Measurements from ENCODE around the gene CTDSP1. TPM values are rescaled to one million over a fixed set of nuclear protein-coding genes. Genes with fewer than 3 reads are reported as not detected.
A peak's percentile ranks its signal among the peaks of the same experiment; 100 is the strongest.

CTDSP1 gene
- total RNA-seq, 1 experiment from 2014 or later = 52.3 TPM

GRCh38 chr2:218395456-218395825 lies 4.2 kb upstream of the CTDSP1 start:
- no peak overlapping the region for H4K91ac ChIP-seq (ENCODE audit: insufficient read length, low read depth, low read length)
- no CpG with 5 or more reads among the region's 16 CpGs for WGBS (ENCODE audit: extremely low coverage, insufficient read length, low lambda C conversion rate)
- no peak overlapping the region for H3K9ac ChIP-seq (ENCODE audit: extremely low read depth, insufficient read length, low read length)

More at GRCh38 chr2:218395456-218395825, 4.2 kb upstream of the CTDSP1 start:
- Histone ChIP-seq H3K18ac (ENCODE audit: insufficient read length, low read depth, low read length) (peak overlapping the region; percentile 21), H3K27ac (ENCODE audit: insufficient read length, low read depth, low read length) (no peak overlapping the region), H3K4me1 (ENCODE audit: insufficient read depth, low read length) (no peaks in the 10 kb centered on the region; the same call in 1 of the 2 replicates), H3K4me2 (ENCODE audit: insufficient read depth, insufficient read length, low read length) (peak overlapping the region; percentile 93), H2BK120ac (ENCODE audit: low read depth, low read length, poor library complexity, severe bottlenecking) (no peak overlapping the region), H3T11ph (ENCODE audit: low read length) (no peak overlapping the region), H2BK5ac (ENCODE audit: insufficient read length, low read length) (no peak overlapping the region), H3K79me1 (ENCODE audit: insufficient read depth, low read depth, low read length, poor library complexity, severe bottlenecking) (no peaks in the 10 kb centered on the region), H3K4ac (ENCODE audit: low read depth, low read length) (no peak overlapping the region), H4K5ac (ENCODE audit: insufficient read length, low read depth, low read length) (no peak overlapping the region), H2AFZ (ENCODE audit: low read length) (peak overlapping the region; percentile 41), H3K27me3 (ENCODE audit: insufficient read depth, low read length) (peaks cover 20% of the 10 kb centered on the region), H3K79me2 (ENCODE audit: insufficient read depth, low read length) (no peaks in the 10 kb centered on the region), H3K23me2 (ENCODE audit: insufficient read length, low read depth, low read length, poor library complexity, severe bottlenecking) (peaks cover 29% of the 10 kb centered on the region), H2AK5ac (ENCODE audit: insufficient read length, low read length) (no peak overlapping the region), H3K56ac (ENCODE audit: insufficient read length, low read depth, low read length) (no peak overlapping the region), H4K8ac (replicated peaks; ENCODE audit: insufficient read length, low read depth, low read length) (no peak overlapping the region), H2BK15ac (ENCODE audit: low read depth, low read length) (no peak overlapping the region), H2BK20ac (ENCODE audit: low read depth, low read length, poor library complexity, severe bottlenecking) (no peak overlapping the region), H3K9me3 (ENCODE audit: control insufficient read depth, low read depth, low read length) (no peaks in the 10 kb centered on the region), H3K14ac (ENCODE audit: insufficient read depth, low read length) (peak overlapping the region; percentile 16; the same call in 1 of the 2 replicates), H2BK12ac (ENCODE audit: insufficient read length, low read depth, low read length) (no peak overlapping the region), H4K20me1 (ENCODE audit: control insufficient read depth, insufficient read depth, insufficient read length) (no peaks in the 10 kb centered on the region), H3K23ac (ENCODE audit: insufficient read length, low read depth, low read length) (no peak overlapping the region)
- no peak for TF ChIP-seq CTCF (conservative IDR thresholded peaks at IDR 0.05)
- no peak for DNase-seq
- Mint-ChIP-seq H3K27me3 (ENCODE audit: low read depth) (peaks cover 46% of the 10 kb centered on the region), H3K4me3 (peak overlapping the region; percentile 83 to 89), H3K36me3 (ENCODE audit: insufficient read depth in 1 of 3, low read depth in 3 of 3) (no peaks in the 10 kb centered on the region), H3K4me1 (peaks cover 26 to 45% of the 10 kb centered on the region in 2 experiments), H3K27ac (no peak overlapping the region), H3K9me3 (no peaks in the 10 kb centered on the region; a peak in 1 of 5 replicates)

Measured in H9 (cell line).